Measurements from ENCODE around the gene DCP1B.

DCP1B gene

GRCh38 chr12:1919284-1919683, 85.0 kb downstream of the DCP1B start:
- no peak for DNase-seq (ENCODE audit: low read depth)

GRCh38 chr12:1918884-1919236, 85.4 kb downstream of the DCP1B start:
- DNase-seq (ENCODE audit: low read depth) = no peak

GRCh38 chr12:1918081-1918883, 86.0 kb downstream of the DCP1B start, which contains the start of gene CACNA2D4:
Gene CACNA2D4, minus strand, starts transcription at chr12:1918652. Its CDS starts 179 bp downstream, at chr12:1918473.
- DNase-seq (ENCODE audit: low read depth) = no peak

GRCh38 chr12:1917172-1918070, 86.8 kb downstream of the DCP1B start:
- no peak for DNase-seq (ENCODE audit: low read depth)

GRCh38 chr12:1916371-1917171, 87.7 kb downstream of the DCP1B start:
- no peak for DNase-seq (ENCODE audit: low read depth)

- DNase-seq (ENCODE audit: low read depth) = no peak
Measured at GRCh38 chr12:1915082-1915968, 88.9 kb downstream of the DCP1B start.

GRCh38 chr12:1914114-1914911, 89.9 kb downstream of the DCP1B start:
- no peak for DNase-seq (ENCODE audit: low read depth)

- no peak for DNase-seq (ENCODE audit: low read depth)
Measured at GRCh38 chr12:1913377-1914113, 90.7 kb downstream of the DCP1B start.

- no peak for DNase-seq (ENCODE audit: low read depth)
Measured at GRCh38 chr12:1912580-1913376, 91.5 kb downstream of the DCP1B start.

- DNase-seq (ENCODE audit: low read depth) = no peak
Measured at GRCh38 chr12:1911598-1912575, 92.4 kb downstream of the DCP1B start.

- no peak for DNase-seq (ENCODE audit: low read depth)
Measured at GRCh38 chr12:1910468-1910867, 93.8 kb downstream of the DCP1B start.

- DNase-seq (ENCODE audit: low read depth) = no peak
Measured at GRCh38 chr12:1908758-1909157, 95.5 kb downstream of the DCP1B start.

- DNase-seq (ENCODE audit: low read depth) = no peak
Measured at GRCh38 chr12:1907652-1908611, 96.3 kb downstream of the DCP1B start.

- DNase-seq (ENCODE audit: low read depth) = no peak
Measured at GRCh38 chr12:1906579-1906978, 97.7 kb downstream of the DCP1B start.

GRCh38 chr12:1904875-1905274, 99.4 kb downstream of the DCP1B start:
- DNase-seq (ENCODE audit: low read depth) = no peak

GRCh38 chr12:1896964-1897363, 107.3 kb downstream of the DCP1B start:
- DNase-seq (ENCODE audit: low read depth) = no peak

All from GM04504 (cell line).